ES-I3 (cell line): ENCODE data around the gene MED1.
"Not testable (repeated sequence)": the region's sequence is repeated elsewhere in the genome, so short reads cannot be mapped to it uniquely, and the experiment has no call there.

ENCODE experiments used
- H3K36me3 ChIP-seq: 2 replicates; pipeline ENCODE4 v1.6.1; 2013; ENCODE audit warnings: mild to moderate bottlenecking, low read length, control low read depth, moderate library complexity; ENCODE audit not compliant: insufficient read depth
- H3K4me1 ChIP-seq: 2 replicates; pipeline ENCODE4 v1.6.1; 2013; ENCODE audit warnings: mild to moderate bottlenecking, control low read depth, low read length; ENCODE audit not compliant: insufficient read depth
- H3K9ac ChIP-seq: 2 replicates; pipeline ENCODE4 v1.6.1; 2013; ENCODE audit warnings: low read depth, mild to moderate bottlenecking, low read length, moderate library complexity
- H3K9me3 ChIP-seq: 2 replicates; pipeline ENCODE4 v1.6.1; 2013; ENCODE audit warnings: mild to moderate bottlenecking, low read length, moderate library complexity; ENCODE audit not compliant: control insufficient read depth, insufficient read depth

The MED1 gene

DNA sequence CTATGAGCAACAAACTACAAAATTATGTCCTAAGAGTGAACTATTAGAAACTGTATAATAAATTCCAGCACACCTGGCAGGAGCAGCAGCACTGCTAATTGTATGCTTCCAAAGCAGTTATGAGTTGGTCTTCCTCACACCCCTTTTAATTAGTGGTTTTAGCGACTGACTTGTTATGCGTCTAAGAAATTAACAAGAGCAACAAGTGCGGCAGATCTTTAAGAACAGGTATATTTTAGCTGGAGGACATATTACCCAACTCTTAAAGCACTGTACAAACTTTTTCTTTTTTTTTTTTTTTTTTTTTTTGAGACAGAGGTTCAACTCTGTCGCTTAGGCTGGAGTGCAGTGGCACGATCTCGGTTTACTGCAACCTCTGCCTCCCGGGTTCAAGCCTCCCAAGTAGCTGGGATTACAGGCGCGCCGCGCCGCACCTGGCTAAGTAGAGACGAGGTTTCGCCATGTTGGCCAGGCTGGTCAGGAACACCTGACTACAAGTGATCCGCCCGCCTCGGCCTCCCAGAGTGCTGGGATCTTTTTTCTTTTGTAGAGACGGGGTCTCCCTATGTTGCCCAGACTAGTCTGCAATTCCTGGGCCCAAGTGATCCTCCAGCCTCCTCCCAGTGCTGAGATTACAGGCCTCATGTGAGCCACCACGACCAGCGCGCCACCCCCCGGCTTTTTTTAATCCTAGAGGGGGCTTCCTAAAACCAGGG is 48.0 kb downstream of the MED1 start:
- Histone ChIP-seq H3K4me1 (no peaks in the 10 kb centered on the region), H3K9ac (no peak overlapping the region), H3K9me3 (no peaks in the 10 kb centered on the region), H3K36me3 (peaks cover 7% of the 10 kb centered on the region)

DNA sequence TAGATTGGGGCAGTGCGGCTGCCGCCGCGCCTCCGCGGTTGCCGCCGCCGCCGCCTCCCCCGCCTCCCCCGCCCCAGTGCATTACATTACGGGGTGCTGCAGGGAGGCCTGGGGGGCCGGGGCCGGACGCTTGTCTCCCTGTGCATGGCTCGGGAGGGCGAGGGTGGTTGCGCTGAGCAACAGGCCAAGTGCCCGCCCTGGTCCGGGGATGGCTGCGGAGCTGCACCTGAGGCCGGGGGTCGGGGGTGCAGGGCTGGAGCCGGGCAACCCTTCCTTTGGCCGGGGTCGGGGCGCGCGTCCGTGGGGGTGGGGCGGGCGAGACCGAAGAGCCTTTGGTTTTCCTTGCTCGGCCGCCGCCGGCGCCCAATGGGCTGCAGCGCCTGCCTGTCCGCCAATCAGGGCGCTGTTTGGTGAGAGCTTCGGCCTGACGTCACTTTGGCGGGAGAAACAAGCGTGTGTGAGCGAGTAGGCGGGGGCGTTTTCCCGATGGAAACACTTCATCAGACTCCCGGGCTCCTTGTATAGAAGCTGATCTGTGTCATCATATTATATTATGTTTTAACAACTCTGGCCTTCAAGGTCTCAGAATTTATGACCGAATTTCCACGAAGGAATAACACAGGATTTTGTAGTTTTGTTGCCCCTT is 48.7 kb downstream of the MED1 start:
- H3K9ac ChIP-seq: peak overlapping the region; percentile 95; the same call in 1 of the 2 replicates
- H3K36me3 ChIP-seq: peaks cover 3% of the 10 kb centered on the region
- H3K4me1 ChIP-seq: no peaks in the 10 kb centered on the region
- no peaks in the 10 kb centered on the region for H3K9me3 ChIP-seq

DNA sequence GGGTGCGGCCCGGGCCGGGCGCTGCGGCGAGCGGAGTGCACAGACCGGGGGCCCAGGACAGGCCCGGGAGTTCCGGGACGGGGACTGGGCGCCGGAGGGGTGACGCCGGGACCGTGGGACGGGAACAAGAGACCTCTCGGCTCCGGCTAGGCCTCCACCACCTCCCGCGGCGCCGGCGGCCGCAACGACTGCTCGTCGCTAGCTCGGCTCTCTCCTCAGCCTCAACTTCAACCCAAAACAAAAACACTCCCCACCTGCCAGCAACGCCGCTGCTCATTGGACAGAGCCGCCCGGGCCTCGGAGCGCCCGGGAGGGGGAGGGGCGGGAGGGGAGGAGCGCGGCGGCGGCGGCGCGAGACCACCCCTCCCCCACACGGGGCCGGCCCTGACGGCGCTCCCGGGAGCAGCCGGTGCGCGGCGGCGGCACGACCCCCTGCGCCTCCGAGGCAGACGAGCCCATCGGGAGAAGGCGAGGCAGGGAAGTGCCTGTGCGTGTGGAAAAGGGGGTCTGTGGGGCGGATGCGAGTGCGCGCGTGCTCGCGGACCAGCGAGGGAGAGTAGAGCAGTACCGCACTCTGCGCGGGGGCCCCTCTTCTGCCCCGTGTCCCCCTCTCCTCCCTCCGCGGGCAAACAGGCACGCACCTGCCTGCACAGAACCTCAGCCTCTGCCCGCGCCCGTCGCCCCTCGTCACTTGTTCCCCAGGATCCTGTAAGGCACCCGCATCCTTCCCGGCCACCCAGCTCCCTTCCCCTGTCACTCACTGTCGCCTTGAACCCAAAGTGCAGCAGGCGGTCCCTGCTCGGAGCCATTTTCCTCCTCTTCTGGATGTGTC is 49.4 kb downstream of the MED1 start, which contains the start of gene FBXL20:
FBXL20 (minus strand) TSS at position 215 of the 832 bp plus-strand sequence. CDS start 224 bp downstream, outside the sequence.
- Histone ChIP-seq H3K4me1 (no peaks in the 10 kb centered on the region), H3K9me3 (no peaks in the 10 kb centered on the region), H3K36me3 (peaks cover 3% of the 10 kb centered on the region; the same call in 1 of the 2 replicates), H3K9ac (peak within 1 kb of the TSS; percentile 95)

DNA sequence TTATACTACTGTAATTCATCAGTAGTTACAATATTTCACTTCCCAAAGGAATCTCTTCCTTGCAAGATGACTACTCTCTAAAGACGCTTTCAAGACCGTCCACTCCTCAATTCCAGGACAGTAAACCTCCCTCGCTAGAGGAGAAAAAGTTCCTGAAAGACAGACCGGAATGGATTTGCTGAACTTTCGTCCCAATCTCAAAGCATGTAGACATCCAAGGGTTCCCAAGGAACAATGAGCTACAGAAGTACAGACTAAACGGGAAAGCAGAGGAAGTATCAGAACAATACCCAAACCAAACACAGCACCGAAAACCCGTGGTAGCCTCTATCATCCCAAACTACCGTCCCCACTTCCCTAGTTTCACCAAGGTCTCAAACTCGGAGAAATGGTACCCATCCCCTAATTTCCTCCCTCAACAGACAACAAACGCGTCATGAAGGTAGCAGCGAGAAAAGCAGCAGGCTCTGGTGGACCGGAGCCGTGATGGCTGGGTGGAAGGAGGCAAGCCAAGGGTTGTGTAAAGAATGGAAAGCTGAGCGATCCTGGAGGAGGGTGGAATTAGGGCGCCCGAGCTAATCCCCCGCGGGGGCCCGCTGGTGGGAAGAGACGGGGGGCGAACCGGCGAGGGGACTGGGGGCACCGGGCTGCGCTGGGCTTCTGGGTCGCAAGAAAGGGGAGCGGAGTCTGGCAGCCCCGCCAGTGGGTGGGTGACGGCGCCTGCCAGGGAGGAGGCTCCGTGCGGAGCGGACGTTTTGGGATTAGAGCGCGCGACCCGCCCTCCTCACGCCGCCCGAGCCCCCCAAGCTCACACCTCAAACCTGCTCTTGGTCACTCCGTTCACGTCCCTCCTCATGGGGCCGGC is 50.3 kb downstream of the MED1 start:
- Histone ChIP-seq H3K36me3 (no peaks in the 10 kb centered on the region; the same call in 1 of the 2 replicates), H3K9me3 (no peaks in the 10 kb centered on the region), H3K9ac (peak overlapping the region; percentile 95), H3K4me1 (no peaks in the 10 kb centered on the region)

DNA sequence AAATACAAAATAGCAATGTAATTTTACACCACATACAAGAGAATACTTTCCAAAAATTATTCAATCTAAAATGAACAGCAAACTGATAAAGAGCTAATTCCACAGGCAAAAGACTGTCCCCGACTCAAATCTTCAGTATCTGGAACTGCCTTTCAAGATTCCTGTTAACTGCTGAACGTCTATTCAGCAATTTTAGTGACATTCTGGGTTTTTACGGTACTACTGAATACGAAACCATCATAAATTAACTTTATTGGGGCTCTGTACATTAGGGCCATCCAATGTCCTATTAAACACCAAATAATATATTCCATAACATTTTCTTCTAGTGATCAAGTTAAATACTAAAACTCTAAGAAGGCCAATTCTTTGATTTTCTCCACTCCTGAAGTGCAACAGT is 51.3 kb downstream of the MED1 start:
- Histone ChIP-seq H3K36me3 (no peaks in the 10 kb centered on the region), H3K4me1 (no peaks in the 10 kb centered on the region), H3K9me3 (no peaks in the 10 kb centered on the region), H3K9ac (no peak overlapping the region)

DNA sequence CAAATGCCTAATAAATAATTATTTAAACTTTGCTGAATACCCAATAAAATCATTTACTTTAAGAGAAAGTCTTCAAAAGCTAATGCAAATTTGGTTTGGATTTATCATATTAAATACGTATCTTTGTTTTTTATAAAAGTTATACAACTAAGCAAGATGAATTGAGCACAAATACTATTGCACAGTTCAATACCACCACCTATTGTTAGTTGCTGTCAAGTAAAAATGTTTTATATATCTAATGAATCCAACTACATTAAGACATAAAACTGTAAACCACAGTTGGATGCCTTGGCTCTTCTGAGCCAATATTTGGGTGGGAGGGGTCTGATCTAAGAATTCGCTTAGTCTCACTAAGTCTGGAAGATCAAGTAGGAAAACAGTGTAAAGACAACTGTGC is 57.3 kb downstream of the MED1 start:
- Histone ChIP-seq H3K9ac (no peak overlapping the region), H3K4me1 (no peaks in the 10 kb centered on the region), H3K36me3 (no peaks in the 10 kb centered on the region), H3K9me3 (no peaks in the 10 kb centered on the region)

DNA sequence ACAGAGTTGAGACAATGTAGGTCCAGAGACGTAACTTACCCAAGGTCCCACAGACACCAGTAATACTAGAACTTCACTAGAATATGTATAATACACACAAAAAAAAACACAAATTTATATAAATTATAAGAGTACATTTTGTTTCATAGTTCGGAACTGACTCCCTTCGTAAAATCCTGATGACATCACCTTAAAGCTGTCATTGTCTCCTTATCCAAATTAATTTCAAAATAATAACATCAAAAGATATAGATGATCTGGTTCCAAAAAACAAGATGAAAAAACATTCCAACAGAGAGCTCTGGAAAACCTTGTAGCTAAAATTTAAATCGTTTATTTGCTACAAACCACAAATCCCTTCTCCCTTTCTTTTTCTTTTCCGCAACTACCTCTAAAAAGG is 59.6 kb downstream of the MED1 start:
- Histone ChIP-seq H3K9ac (no peak overlapping the region), H3K36me3 (no peaks in the 10 kb centered on the region), H3K4me1 (no peaks in the 10 kb centered on the region), H3K9me3 (no peaks in the 10 kb centered on the region)

DNA sequence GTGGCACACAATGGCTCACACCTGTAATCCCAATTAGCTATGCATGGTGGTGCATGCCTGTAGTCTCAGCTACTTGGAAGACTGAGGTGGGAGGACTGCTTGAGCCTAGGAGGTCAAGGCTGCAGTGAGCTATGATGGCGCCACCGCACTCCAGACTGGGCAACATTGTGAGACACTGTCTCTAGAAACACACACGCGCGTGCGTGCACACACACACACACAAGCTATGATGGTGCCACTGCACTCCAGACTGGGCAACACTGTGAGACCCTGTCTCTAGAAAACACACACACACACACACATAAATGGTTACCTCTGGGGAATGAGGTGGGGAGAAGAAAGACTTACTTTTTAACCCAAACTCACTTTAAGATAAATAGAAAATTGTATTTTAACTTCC is 66.0 kb downstream of the MED1 start:
- Histone ChIP-seq H3K9ac (no peak overlapping the region), H3K4me1 (no peaks in the 10 kb centered on the region), H3K9me3 (no peaks in the 10 kb centered on the region), H3K36me3 (no peaks in the 10 kb centered on the region)

DNA sequence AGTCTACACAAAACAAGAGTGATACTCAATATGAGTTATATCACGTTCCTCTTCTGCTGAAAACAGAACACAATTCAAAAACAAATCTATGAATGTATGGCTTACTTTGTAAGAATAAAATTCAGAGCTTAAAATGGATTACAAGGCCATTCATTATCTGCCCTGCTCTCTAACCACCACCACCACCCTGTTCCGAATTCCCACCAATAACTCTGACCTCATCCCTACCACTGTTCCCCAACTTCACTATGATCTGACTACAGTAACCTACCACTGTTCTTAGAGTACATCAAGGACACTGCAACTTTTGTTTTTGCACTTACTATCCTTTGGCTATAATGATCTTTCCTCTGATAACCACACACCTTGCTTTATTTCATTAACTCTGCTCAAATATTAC is 70.9 kb downstream of the MED1 start:
- Histone ChIP-seq H3K9ac (no peak overlapping the region), H3K4me1 (no peaks in the 10 kb centered on the region; the same call in 1 of the 2 replicates), H3K36me3 (no peaks in the 10 kb centered on the region), H3K9me3 (no peaks in the 10 kb centered on the region)

DNA sequence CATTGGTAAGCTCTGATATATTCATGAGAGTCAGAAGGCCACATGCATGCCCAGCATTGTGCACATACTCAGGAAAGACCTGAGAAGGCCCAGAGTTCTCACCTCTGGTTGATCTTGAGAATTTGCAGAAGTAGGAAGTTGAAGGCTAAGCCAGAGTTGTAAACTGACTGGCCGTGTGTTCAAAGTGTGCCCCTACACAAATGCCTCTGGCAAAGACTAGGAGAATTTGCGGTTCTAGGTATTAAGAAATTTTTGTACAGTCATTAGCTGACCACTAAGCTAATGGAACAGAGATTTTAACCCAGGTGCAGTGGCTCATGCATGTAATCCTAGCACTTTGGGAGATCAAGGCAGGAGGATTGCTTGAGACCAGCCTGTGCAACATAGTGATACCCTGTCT is 74.6 kb downstream of the MED1 start:
- Histone ChIP-seq H3K4me1 (no peaks in the 10 kb centered on the region; the same call in 1 of the 2 replicates), H3K36me3 (no peaks in the 10 kb centered on the region), H3K9ac (no peak overlapping the region), H3K9me3 (no peaks in the 10 kb centered on the region)

DNA sequence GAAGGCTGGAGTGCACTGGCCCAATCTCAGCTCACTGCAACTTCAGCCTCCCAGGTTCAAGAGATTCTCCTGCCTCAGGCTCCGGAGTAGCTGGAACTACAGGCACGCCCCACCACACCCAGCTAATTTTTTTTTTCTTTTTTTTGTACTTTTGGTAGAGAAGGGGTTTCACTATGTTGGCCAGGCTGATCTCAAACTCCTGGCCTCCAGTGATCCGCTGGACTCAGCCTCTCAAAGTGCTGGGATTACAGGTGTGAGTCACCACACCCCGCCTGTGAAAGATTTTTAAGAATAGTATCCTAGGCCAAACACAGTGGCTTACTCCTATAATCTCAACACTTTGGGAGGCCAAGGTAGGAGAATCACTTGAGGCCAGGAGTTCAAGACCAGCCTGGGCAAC is 83.3 kb downstream of the MED1 start:
- not testable (repeated sequence) for H3K9me3 ChIP-seq, H3K9ac ChIP-seq, H3K4me1 ChIP-seq, H3K36me3 ChIP-seq

DNA sequence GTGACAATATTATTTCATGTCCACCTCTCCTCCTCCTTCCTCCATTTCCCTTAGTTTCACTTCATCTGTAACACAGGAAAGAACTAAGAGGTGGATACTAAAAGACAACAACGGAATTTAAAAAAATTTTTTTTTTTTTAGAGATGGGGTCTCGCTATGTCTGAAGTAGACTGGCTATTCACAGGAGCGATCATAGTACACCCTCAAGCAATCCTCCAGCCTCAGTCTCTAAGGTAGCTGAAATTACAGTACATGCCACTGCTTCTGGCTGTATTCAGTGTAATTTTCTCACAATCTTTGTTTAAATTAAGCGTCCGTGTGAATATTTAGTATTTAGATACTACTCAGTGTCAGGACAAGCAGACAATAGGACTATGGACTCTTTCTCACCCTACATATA is 85.2 kb downstream of the MED1 start:
- H3K9me3 ChIP-seq: no peaks in the 10 kb centered on the region
- no peaks in the 10 kb centered on the region for H3K36me3 ChIP-seq
- H3K4me1 ChIP-seq: no peaks in the 10 kb centered on the region
- no peak overlapping the region for H3K9ac ChIP-seq

DNA sequence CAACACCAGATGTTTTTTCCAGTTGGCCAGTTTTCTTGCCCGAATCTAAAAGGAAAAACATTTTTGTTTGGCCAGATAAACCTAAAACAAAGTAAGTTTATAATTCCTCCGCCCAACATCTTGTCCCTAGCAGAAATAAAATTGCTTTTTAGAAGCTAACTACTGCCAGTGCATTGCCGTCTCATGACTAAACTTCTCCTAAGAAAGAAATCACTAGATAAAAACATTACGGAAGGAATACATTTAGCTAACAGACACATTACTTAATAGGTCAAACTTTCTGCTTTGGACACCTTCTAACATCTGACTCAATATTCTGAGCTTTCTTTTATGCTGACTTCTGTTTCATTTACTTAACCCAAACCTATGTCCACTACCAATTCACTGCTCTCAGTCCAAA is 85.8 kb downstream of the MED1 start:
- Histone ChIP-seq H3K9ac (no peak overlapping the region), H3K36me3 (no peaks in the 10 kb centered on the region), H3K9me3 (no peaks in the 10 kb centered on the region), H3K4me1 (no peaks in the 10 kb centered on the region)
